ENCODE measurements around the gene TM4SF18.

TM4SF18 gene

GRCh38 chr3:149291178-149291577 lies 42.3 kb downstream of the TM4SF18 start:
- DNase-seq (ENCODE audit: extremely low read depth in 1 of 2, low read depth in 1 of 2): no peak

GRCh38 chr3:149288655-149289054 lies 44.8 kb downstream of the TM4SF18 start:
- DNase-seq (ENCODE audit: extremely low read depth in 1 of 2, low read depth in 1 of 2): no peak

GRCh38 chr3:149284034-149284433 lies 49.4 kb downstream of the TM4SF18 start:
- DNase-seq (ENCODE audit: extremely low read depth in 1 of 2, low read depth in 1 of 2): no peak

- DNase-seq (ENCODE audit: extremely low read depth in 1 of 2, low read depth in 1 of 2): no peak
Observed at GRCh38 chr3:149283401-149283800, 50.0 kb downstream of the TM4SF18 start.

GRCh38 chr3:149282836-149283235 lies 50.6 kb downstream of the TM4SF18 start:
- no peak for DNase-seq (ENCODE audit: extremely low read depth in 1 of 2, low read depth in 1 of 2)

- no peak for DNase-seq (ENCODE audit: extremely low read depth in 1 of 2, low read depth in 1 of 2)
Observed at GRCh38 chr3:149282322-149282721, 51.1 kb downstream of the TM4SF18 start.

GRCh38 chr3:149280671-149281349 lies 52.6 kb downstream of the TM4SF18 start:
- DNase-seq (ENCODE audit: extremely low read depth in 1 of 2, low read depth in 1 of 2): no peak

GRCh38 chr3:149278911-149279310 lies 54.5 kb downstream of the TM4SF18 start:
- DNase-seq (ENCODE audit: extremely low read depth in 1 of 2, low read depth in 1 of 2): no peak

GRCh38 chr3:149277331-149277813 lies 56.1 kb downstream of the TM4SF18 start:
- DNase-seq (ENCODE audit: extremely low read depth in 1 of 2, low read depth in 1 of 2): no peak

- no peak for DNase-seq (ENCODE audit: extremely low read depth in 1 of 2, low read depth in 1 of 2)
Observed at GRCh38 chr3:149276619-149277018, 56.8 kb downstream of the TM4SF18 start.

GRCh38 chr3:149274220-149274619 lies 59.2 kb downstream of the TM4SF18 start:
- no peak for DNase-seq (ENCODE audit: extremely low read depth in 1 of 2, low read depth in 1 of 2)

GRCh38 chr3:149273096-149273751 lies 60.2 kb downstream of the TM4SF18 start:
- peak in 1 of 2 donors; percentile 1 for DNase-seq (ENCODE audit: extremely low read depth in 1 of 2, low read depth in 1 of 2)

- DNase-seq (ENCODE audit: extremely low read depth in 1 of 2, low read depth in 1 of 2): no peak
Observed at GRCh38 chr3:149271669-149272068, 61.8 kb downstream of the TM4SF18 start.

- DNase-seq (ENCODE audit: extremely low read depth in 1 of 2, low read depth in 1 of 2): no peak
Observed at GRCh38 chr3:149270180-149270579, 63.3 kb downstream of the TM4SF18 start.

GRCh38 chr3:149269687-149270086 lies 63.7 kb downstream of the TM4SF18 start:
- DNase-seq (ENCODE audit: extremely low read depth in 1 of 2, low read depth in 1 of 2): no peak

All from activated CD8-positive, alpha-beta memory T cell treated with anti-CD3 and anti-CD28 coated beads for 1 hour (primary cell).